Thymus (tissue), 11 donors: Measurements from ENCODE around the gene SEMA3D. TPM values are rescaled to one million over a fixed set of nuclear protein-coding genes. Genes with fewer than 3 reads are reported as not detected.

Experiments
- DNase-seq, 9 donors: peaks; one replicate each; pipeline ENCODE4 v3.0.0-alpha.2; 2013; ENCODE audit warnings: low spot score in 9 of 9, low read depth in 6 of 9, missing footprints in 1 of 9
- H3K27ac ChIP-seq, 2 donors: one replicate each; pipeline ENCODE4 v1.5.1; 2013; ENCODE audit warnings: control low read depth in 1 of 2, low read depth in 1 of 2, low read length in 1 of 2, mild to moderate bottlenecking in 1 of 2, moderate library complexity in 1 of 2
- H3K27me3 ChIP-seq, 2 donors: one replicate each; pipeline ENCODE4 v1.5.1; 2013; ENCODE audit warnings: low read length in 1 of 2; ENCODE audit not compliant: control insufficient read depth in 2 of 2, insufficient read depth in 1 of 2
- H3K36me3 ChIP-seq, 2 donors: one replicate each; pipeline ENCODE4 v1.5.1; 2013; ENCODE audit warnings: low read length in 1 of 2, mild to moderate bottlenecking in 1 of 2, moderate library complexity in 1 of 2; ENCODE audit not compliant: control insufficient read depth in 2 of 2, insufficient read depth in 2 of 2
- H3K4me1 ChIP-seq, 2 donors: one replicate each; pipeline ENCODE4 v1.5.1; 2013; ENCODE audit warnings: low read length in 2 of 2; ENCODE audit not compliant: control insufficient read depth in 2 of 2, insufficient read depth in 2 of 2
- H3K4me3 ChIP-seq, 2 donors: one replicate each; pipeline ENCODE4 v1.5.1; 2013; ENCODE audit warnings: low read length in 2 of 2, control low read depth in 1 of 2, mild to moderate bottlenecking in 1 of 2
- H3K9me3 ChIP-seq, 2 donors: one replicate each; pipeline ENCODE4 v1.5.1; 2013; ENCODE audit warnings: low read length in 1 of 2, mild to moderate bottlenecking in 1 of 2; ENCODE audit not compliant: control insufficient read depth in 2 of 2, insufficient read depth in 1 of 2
- WGBS: extraction: QIAGEN DNeasy Blood & Tissue Kit; methylation state at CpG from one replicate; pipeline ENCODE4 v1.1.7; 2013; 5-methylcytosine and 5-hydroxymethylcytosine counted together
- polyA plus RNA-seq: library from polyadenylated mRNA; stranded (reverse); fragments of 200-250 nt; gene quantifications from one replicate; pipeline ENCODE4 v1.2.3, GENCODE V29; 2013
- total RNA-seq: library from RNA; stranded (reverse); fragments of 120-200 nt; gene quantifications from one replicate; pipeline ENCODE4 v1.2.4, GENCODE V29; 2013
- donor health status: healthy.

Gene SEMA3D
- total and polyA plus RNA-seq, 2 donors = 0.32 to 1.3 TPM

- Histone ChIP-seq H3K27me3 (no peaks in the 10 kb centered on the region), H3K4me3 (no peak overlapping the region), H3K36me3 (no peaks in the 10 kb centered on the region), H3K9me3 (no peaks in the 10 kb centered on the region), H3K27ac (no peak overlapping the region), H3K4me1 (no peaks in the 10 kb centered on the region)
- no peak for DNase-seq
Measured at GRCh38 chr7:84970670-84971069, 216.2 kb downstream of the SEMA3D start.

GRCh38 chr7:84953234-84953633, 233.6 kb downstream of the SEMA3D start:
- no peak for DNase-seq
- no peaks in the 10 kb centered on the region for H3K9me3 ChIP-seq
- no peak overlapping the region for H3K27ac ChIP-seq
- H3K4me3 ChIP-seq = no peak overlapping the region
- H3K4me1 ChIP-seq = no peaks in the 10 kb centered on the region
- H3K36me3 ChIP-seq = no peaks in the 10 kb centered on the region
- 84% methylated on average over 5 of the region's 5 CpGs for WGBS
- no peaks in the 10 kb centered on the region for H3K27me3 ChIP-seq

GRCh38 chr7:84950836-84951235, 236.0 kb downstream of the SEMA3D start:
- no peaks in the 10 kb centered on the region for H3K36me3 ChIP-seq

GRCh38 chr7:84949501-84949900, 237.4 kb downstream of the SEMA3D start:
- H3K27ac ChIP-seq = no peak overlapping the region
- H3K27me3 ChIP-seq = no peaks in the 10 kb centered on the region
- 87% methylated on average over 2 of the region's 2 CpGs for WGBS
- no peaks in the 10 kb centered on the region for H3K9me3 ChIP-seq
- H3K4me1 ChIP-seq = no peaks in the 10 kb centered on the region
- no peaks in the 10 kb centered on the region for H3K36me3 ChIP-seq
- DNase-seq = no peak
- H3K4me3 ChIP-seq = no peak overlapping the region

More at GRCh38 chr7:84950836-84951235, 236.0 kb downstream of the SEMA3D start:
- Histone ChIP-seq H3K9me3 (no peaks in the 10 kb centered on the region), H3K27me3 (no peaks in the 10 kb centered on the region), H3K27ac (no peak overlapping the region), H3K4me3 (no peak overlapping the region), H3K4me1 (no peaks in the 10 kb centered on the region)
- DNase-seq = no peak

- no peak overlapping the region for H3K4me3 ChIP-seq
- H3K9me3 ChIP-seq = no peaks in the 10 kb centered on the region
- H3K27ac ChIP-seq = no peak overlapping the region
- no peaks in the 10 kb centered on the region for H3K27me3 ChIP-seq
- 93% methylated on average over 1 of the region's 1 CpG for WGBS
- H3K36me3 ChIP-seq = no peaks in the 10 kb centered on the region
- H3K4me1 ChIP-seq = no peaks in the 10 kb centered on the region
- DNase-seq = no peak
Measured at GRCh38 chr7:84949067-84949466, 237.8 kb downstream of the SEMA3D start.

- no peak for DNase-seq
- 70% methylated on average over 2 of the region's 2 CpGs for WGBS
Measured at GRCh38 chr7:84948634-84949033, 238.2 kb downstream of the SEMA3D start.

GRCh38 chr7:84946549-84946948, 240.3 kb downstream of the SEMA3D start:
- no peak overlapping the region for H3K4me3 ChIP-seq
- no peaks in the 10 kb centered on the region for H3K4me1 ChIP-seq
- WGBS = 95% methylated on average over 1 of the region's 1 CpG
- H3K9me3 ChIP-seq = no peaks in the 10 kb centered on the region
- no peak for DNase-seq
- no peaks in the 10 kb centered on the region for H3K36me3 ChIP-seq
- H3K27me3 ChIP-seq = no peaks in the 10 kb centered on the region
- no peak overlapping the region for H3K27ac ChIP-seq

More at GRCh38 chr7:84948634-84949033, 238.2 kb downstream of the SEMA3D start:
- Histone ChIP-seq H3K9me3 (no peaks in the 10 kb centered on the region), H3K4me3 (no peak overlapping the region), H3K36me3 (no peaks in the 10 kb centered on the region), H3K4me1 (no peaks in the 10 kb centered on the region), H3K27me3 (no peaks in the 10 kb centered on the region), H3K27ac (no peak overlapping the region)
